ENCODE measurements around the gene GHRL. TPM values are rescaled to one million over a fixed set of nuclear protein-coding genes. Genes with fewer than 3 reads are reported as not detected.

Gene GHRL
- total RNA-seq, 1 experiment from 2014 or later: not detected

- Histone ChIP-seq H3K36me3 (ENCODE audit: control insufficient read depth in 1 of 2, insufficient read depth in 2 of 2, low read length in 2 of 2) (peaks cover 46 to 60% of the 10 kb centered on the region in 2 experiments), H3K9ac (ENCODE audit: low read length) (no peak overlapping the region), H3K4me2 (ENCODE audit: low read length) (no peak overlapping the region), H3K27me3 (ENCODE audit: insufficient read depth, low read length) (no peaks in the 10 kb centered on the region), H4K20me1 (ENCODE audit: insufficient read depth) (no peaks in the 10 kb centered on the region), H3K9me2 (ENCODE audit: insufficient read depth) (no peaks in the 10 kb centered on the region), H3K4me3 (replicated peaks in 1 of 2; ENCODE audit: low read depth in 1 of 2, low read length in 2 of 2) (no peak overlapping the region), H3K79me2 (ENCODE audit: insufficient read depth, low read length) (no peaks in the 10 kb centered on the region; the same call in 1 of the 2 replicates), H3K27ac (ENCODE audit: low read depth, low read length) (no peak overlapping the region), H2AFZ (ENCODE audit: low read depth, low read length, poor library complexity, severe bottlenecking) (no peak overlapping the region), H3K9me3 (ENCODE audit: control insufficient read depth in 1 of 2, insufficient read depth in 1 of 2, low read depth in 1 of 2, low read length in 2 of 2) (no peaks in the 10 kb centered on the region), H3K4me1 (ENCODE audit: control insufficient read depth in 1 of 2, insufficient read depth in 2 of 2, low read length in 2 of 2) (no peaks in the 10 kb centered on the region)
- TF ChIP-seq YY1 (IDR thresholded peaks at IDR 0.05; ENCODE audit: extremely low read depth, insufficient replicate concordance, low read depth, low read length): no peak
- TF ChIP-seq EGR1 (IDR thresholded peaks at IDR 0.05; ENCODE audit: low read depth): no peak
- TF ChIP-seq ELF1 (IDR thresholded peaks at IDR 0.05; ENCODE audit: borderline replicate concordance, low read depth): no peak
- no peak for TF ChIP-seq POLR2A (IDR thresholded peaks at IDR 0.05; ENCODE audit: borderline replicate concordance, extremely low read depth, insufficient read depth, insufficient read length)
- no peak for TF ChIP-seq TCF7L2 (IDR thresholded peaks at IDR 0.05; ENCODE audit: borderline replicate concordance, extremely low read depth, insufficient read depth, insufficient read length)
- TF ChIP-seq ZFX (IDR thresholded peaks at IDR 0.05): no peak
- no peak for TF ChIP-seq SP1 (IDR thresholded peaks at IDR 0.05; ENCODE audit: low read depth)
- no peak for TF ChIP-seq ATF3 (IDR thresholded peaks at IDR 0.05)
- TF ChIP-seq, protein P1, sequence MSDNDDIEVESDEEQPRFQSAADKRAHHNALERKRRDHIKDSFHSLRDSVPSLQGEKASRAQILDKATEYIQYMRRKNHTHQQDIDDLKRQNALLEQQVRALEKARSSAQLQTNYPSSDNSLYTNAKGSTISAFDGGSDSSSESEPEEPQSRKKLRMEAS (IDR thresholded peaks at IDR 0.05): no peak
- TF ChIP-seq CTCF (IDR thresholded peaks at IDR 0.05 in 2 of 3, conservative IDR thresholded peaks at IDR 0.05 in 1 of 3; ENCODE audit: borderline replicate concordance in 1 of 3, insufficient read depth in 1 of 3, low read depth in 2 of 3, low read length in 2 of 3): no peak
- TF ChIP-seq EZH2phosphoT487 (IDR thresholded peaks at IDR 0.05; ENCODE audit: borderline replicate concordance): no peak
- no peak for TF ChIP-seq RAD21 (IDR thresholded peaks at IDR 0.05; ENCODE audit: low read depth)
- ChIA-PET POLR2A (interaction anchor here (0.7 kb wide), 1 partner anchor 86 kb away, joined by 3 read pairs; no protein-coding TSS in a partner anchor), CTCF (no interaction called here), RAD21 (ENCODE audit: low non-redundant PET in 1 of 2, low total read pairs in 2 of 2, uncharacterized antibody in 2 of 2, unreplicated experiment in 2 of 2) (no interaction called here)
- intact Hi-C loops (cut with micrococcal nuclease): no loop called here
- ATAC-seq (no peak), DNase-seq (ENCODE audit: low read depth, low spot score) (no peak)
- BruUV-seq (replicated peaks): no TSS peak
Observed at GRCh38 chr3:10308678-10309077, 15.9 kb upstream of the GHRL start.

All from HCT116 (cell line).